ENCODE data around the gene HMCN2.

The HMCN2 gene

GRCh38 chr9:130410443-130410842 is 144.9 kb downstream of the HMCN2 start:
- DNase-seq (ENCODE audit: low read depth in 4 of 4, low spot score in 1 of 4), result no peak

- DNase-seq (ENCODE audit: low read depth in 4 of 4, low spot score in 1 of 4), result no peak
Measured at GRCh38 chr9:130411566-130411915, 146.0 kb downstream of the HMCN2 start.

GRCh38 chr9:130414081-130414731 is 148.6 kb downstream of the HMCN2 start:
- no peak for DNase-seq (ENCODE audit: low read depth in 4 of 4, low spot score in 1 of 4)

GRCh38 chr9:130414910-130415746 is 149.6 kb downstream of the HMCN2 start:
- no peak for DNase-seq (ENCODE audit: low read depth in 4 of 4, low spot score in 1 of 4)

- DNase-seq (ENCODE audit: low read depth in 4 of 4, low spot score in 1 of 4), result no peak
Measured at GRCh38 chr9:130417602-130418001, 152.0 kb downstream of the HMCN2 start.

GRCh38 chr9:130418776-130419175 is 153.2 kb downstream of the HMCN2 start:
- DNase-seq (ENCODE audit: low read depth in 4 of 4, low spot score in 1 of 4), result no peak

GRCh38 chr9:130419521-130420035 is 154.0 kb downstream of the HMCN2 start:
- DNase-seq (ENCODE audit: low read depth in 4 of 4, low spot score in 1 of 4), result no peak

- no peak for DNase-seq (ENCODE audit: low read depth in 4 of 4, low spot score in 1 of 4)
Measured at GRCh38 chr9:130421154-130421801, 155.7 kb downstream of the HMCN2 start.

- DNase-seq (ENCODE audit: low read depth in 4 of 4, low spot score in 1 of 4), result no peak
Measured at GRCh38 chr9:130421802-130422276, 156.3 kb downstream of the HMCN2 start.

- no peak for DNase-seq (ENCODE audit: low read depth in 4 of 4, low spot score in 1 of 4)
Measured at GRCh38 chr9:130422546-130422945, 157.0 kb downstream of the HMCN2 start.

- DNase-seq (ENCODE audit: low read depth in 4 of 4, low spot score in 1 of 4), result no peak
Measured at GRCh38 chr9:130423272-130423671, 157.7 kb downstream of the HMCN2 start.

- DNase-seq (ENCODE audit: low read depth in 4 of 4, low spot score in 1 of 4), result no peak
Measured at GRCh38 chr9:130424595-130425454, 159.3 kb downstream of the HMCN2 start.

GRCh38 chr9:130425741-130426466 is 160.3 kb downstream of the HMCN2 start:
- DNase-seq (ENCODE audit: low read depth in 4 of 4, low spot score in 1 of 4), result no peak

GRCh38 chr9:130426467-130426773 is 160.9 kb downstream of the HMCN2 start:
- DNase-seq (ENCODE audit: low read depth in 4 of 4, low spot score in 1 of 4), result no peak

- no peak for DNase-seq (ENCODE audit: low read depth in 4 of 4, low spot score in 1 of 4)
Measured at GRCh38 chr9:130426883-130427282, 161.3 kb downstream of the HMCN2 start.

- DNase-seq (ENCODE audit: low read depth in 4 of 4, low spot score in 1 of 4), result no peak
Measured at GRCh38 chr9:130427326-130427725, 161.8 kb downstream of the HMCN2 start.

- DNase-seq (ENCODE audit: low read depth in 4 of 4, low spot score in 1 of 4), result no peak
Measured at GRCh38 chr9:130428086-130428665, 162.6 kb downstream of the HMCN2 start.

- DNase-seq (ENCODE audit: low read depth in 4 of 4, low spot score in 1 of 4), result no peak
Measured at GRCh38 chr9:130429381-130429780, 163.8 kb downstream of the HMCN2 start.

- DNase-seq (ENCODE audit: low read depth in 4 of 4, low spot score in 1 of 4), result no peak
Measured at GRCh38 chr9:130429831-130430230, 164.3 kb downstream of the HMCN2 start.

- DNase-seq (ENCODE audit: low read depth in 4 of 4, low spot score in 1 of 4), result no peak
Measured at GRCh38 chr9:130430232-130430631, 164.7 kb downstream of the HMCN2 start.
